Activated CD4-positive, alpha-beta T cell treated with anti-CD3 and anti-CD28 coated beads, Interleukin-2, amount 10 ng/mL, durations not matched to agents 7 days and 5 days (primary cell): ENCODE measurements around the gene HS3ST1. TPM values are rescaled to one million over a fixed set of nuclear protein-coding genes. Genes with fewer than 3 reads are reported as not detected.
"Not testable (repeated sequence)": the region's sequence is repeated elsewhere in the genome, so short reads cannot be mapped to it uniquely, and the experiment has no call there.

Experiments used
- CTCF ChIA-PET: fragments of 350-600 bp; sonication (Branson Sonifier 250); formaldehyde crosslinking; loops from one replicate; lab custom pipeline; 2021; ENCODE audit warnings: antibody characterized with exemption; lab: Charles Lee
- POLR2A ChIA-PET: fragments of 350-600 bp; sonication (Branson Sonifier 250); formaldehyde crosslinking; loops from one replicate; lab custom pipeline; 2021; ENCODE audit warnings: antibody characterized with exemption; lab: Charles Lee
- DNase-seq: peaks from one replicate; pipeline ENCODE4 v3.0.0-alpha.2; 2020
- H3K27ac Mint-ChIP-seq: one replicate; pipeline ENCODE4 v1.8.0; 2021; ENCODE audit warnings: mild to moderate bottlenecking, moderate library complexity, mixed read lengths
- H3K27me3 Mint-ChIP-seq: one replicate; pipeline ENCODE4 v1.8.0; 2021; ENCODE audit warnings: mixed read lengths
- H3K36me3 Mint-ChIP-seq: one replicate; pipeline ENCODE4 v1.8.0; 2021; ENCODE audit warnings: low read depth, mixed read lengths
- H3K4me1 Mint-ChIP-seq: one replicate; pipeline ENCODE4 v1.8.0; 2021; ENCODE audit warnings: mixed read lengths
- H3K4me3 Mint-ChIP-seq: one replicate; pipeline ENCODE4 v1.8.0; 2021; ENCODE audit warnings: mild to moderate bottlenecking, moderate library complexity, mixed read lengths
- H3K9me3 Mint-ChIP-seq: one replicate; pipeline ENCODE4 v1.8.0; 2021; ENCODE audit warnings: mixed read lengths
- total RNA-seq, 2 experiments: library from RNA; stranded (reverse); gene quantifications; one replicate each; pipeline ENCODE4 v1.2.3, GENCODE V29; 2021

Gene HS3ST1
- total RNA-seq, 2 experiments from 2014 or later: not detected

- CTCF ChIA-PET, H3K4me1 Mint-ChIP-seq, DNase-seq, H3K36me3 Mint-ChIP-seq, H3K27me3 Mint-ChIP-seq, POLR2A ChIA-PET, H3K9me3 Mint-ChIP-seq, H3K4me3 Mint-ChIP-seq, H3K27ac Mint-ChIP-seq: not testable (repeated sequence)
Observed at GRCh38 chr4:11384072-11384471, 44.6 kb downstream of the HS3ST1 start.

DNA sequence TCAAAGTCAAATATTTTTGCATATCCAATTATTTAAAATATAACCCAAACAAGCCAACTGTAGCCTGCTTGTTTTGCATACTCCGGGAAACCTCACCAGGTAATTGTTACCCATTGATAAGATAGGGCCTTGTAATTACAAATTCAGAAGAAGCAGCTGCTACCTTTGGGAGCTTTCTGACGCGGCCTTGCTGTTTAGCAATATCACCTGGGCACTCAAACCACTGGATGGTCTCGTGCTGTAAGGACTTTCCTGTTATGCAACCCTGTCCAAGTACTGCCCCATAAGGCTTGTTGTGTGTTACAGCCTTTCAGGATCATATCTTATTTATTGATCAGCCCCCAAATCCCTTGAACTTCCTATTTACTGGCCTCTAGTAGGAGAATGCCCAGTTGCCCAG is 52.1 kb downstream of the HS3ST1 start:
- CTCF ChIA-PET: no interaction called here
- Mint-ChIP-seq H3K27me3 (no peaks in the 10 kb centered on the region), H3K4me3 (no peak overlapping the region), H3K9me3 (no peaks in the 10 kb centered on the region), H3K4me1 (no peaks in the 10 kb centered on the region), H3K36me3 (no peaks in the 10 kb centered on the region), H3K27ac (no peak overlapping the region)
- no peak for DNase-seq
- POLR2A ChIA-PET: no interaction called here

GRCh38 chr4:11376146-11376545 is 52.5 kb downstream of the HS3ST1 start:
- H3K4me1 Mint-ChIP-seq: no peaks in the 10 kb centered on the region
- H3K9me3 Mint-ChIP-seq: no peaks in the 10 kb centered on the region
- H3K4me3 Mint-ChIP-seq: no peak overlapping the region
- H3K27ac Mint-ChIP-seq: no peak overlapping the region
- POLR2A ChIA-PET: no interaction called here
- H3K36me3 Mint-ChIP-seq: no peaks in the 10 kb centered on the region
- DNase-seq: no peak
- CTCF ChIA-PET: no interaction called here
- H3K27me3 Mint-ChIP-seq: no peaks in the 10 kb centered on the region

DNA sequence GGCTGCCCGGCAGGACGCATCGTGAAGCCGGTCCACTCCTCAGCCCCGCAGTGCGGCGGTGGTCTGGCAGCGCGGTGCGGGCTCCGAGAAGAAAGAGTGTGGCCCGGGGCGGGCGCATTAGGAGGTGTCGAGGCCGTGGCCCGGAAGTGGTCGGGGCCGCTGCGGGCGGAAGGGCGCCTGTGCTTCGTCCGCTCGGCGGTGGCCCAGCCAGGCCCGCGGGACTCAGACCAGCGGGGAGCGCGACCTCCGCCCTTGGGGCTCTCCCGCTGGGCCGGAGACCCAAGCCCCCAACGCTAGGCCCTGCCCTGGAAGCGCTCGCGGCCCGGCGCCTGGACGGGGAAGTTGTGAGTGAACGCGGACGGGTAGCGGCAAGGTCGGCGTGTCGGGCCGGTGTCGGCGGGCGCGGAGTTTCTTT is 60.0 kb downstream of the HS3ST1 start:
- DNase-seq: no peak
- no peaks in the 10 kb centered on the region for H3K36me3 Mint-ChIP-seq
- H3K4me3 Mint-ChIP-seq: no peak overlapping the region
- ChIA-PET CTCF (no interaction called here), POLR2A (no interaction called here)
- H3K4me1 Mint-ChIP-seq: no peaks in the 10 kb centered on the region
- no peaks in the 10 kb centered on the region for H3K9me3 Mint-ChIP-seq
- H3K27me3 Mint-ChIP-seq: peaks cover 4% of the 10 kb centered on the region
- no peak overlapping the region for H3K27ac Mint-ChIP-seq

DNA sequence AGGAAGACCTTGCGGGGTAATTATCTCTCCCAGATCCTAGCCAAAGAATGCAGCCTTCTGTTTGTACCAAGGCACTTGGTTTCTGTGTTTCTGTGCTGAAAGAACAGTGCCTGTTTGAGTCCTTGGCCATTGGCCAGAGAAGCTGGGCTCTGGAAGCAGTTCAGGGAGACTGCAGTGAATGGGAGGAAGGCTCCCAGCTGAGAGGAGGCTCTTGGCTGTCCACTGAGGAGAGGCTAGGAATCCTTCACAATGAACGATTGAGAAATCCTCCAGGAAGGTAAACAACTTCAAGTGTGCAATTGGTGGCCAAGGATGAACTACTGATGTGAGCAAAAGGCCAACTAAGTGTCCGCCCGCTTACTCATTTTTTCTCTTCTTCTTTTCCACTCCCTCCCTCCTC is 61.3 kb downstream of the HS3ST1 start:
- H3K4me3 Mint-ChIP-seq: no peak overlapping the region
- H3K27ac Mint-ChIP-seq: no peak overlapping the region
- CTCF ChIA-PET: no interaction called here
- no peaks in the 10 kb centered on the region for H3K36me3 Mint-ChIP-seq
- POLR2A ChIA-PET: no interaction called here
- DNase-seq: no peak
- no peaks in the 10 kb centered on the region for H3K4me1 Mint-ChIP-seq
- peaks cover 4% of the 10 kb centered on the region for H3K27me3 Mint-ChIP-seq
- H3K9me3 Mint-ChIP-seq: no peaks in the 10 kb centered on the region

GRCh38 chr4:11366859-11367258 is 61.8 kb downstream of the HS3ST1 start:
- POLR2A ChIA-PET: no interaction called here
- H3K36me3 Mint-ChIP-seq: no peaks in the 10 kb centered on the region
- no peak for DNase-seq
- H3K9me3 Mint-ChIP-seq: no peaks in the 10 kb centered on the region
- peaks cover 4% of the 10 kb centered on the region for H3K27me3 Mint-ChIP-seq
- no peaks in the 10 kb centered on the region for H3K4me1 Mint-ChIP-seq
- no peak overlapping the region for H3K27ac Mint-ChIP-seq
- H3K4me3 Mint-ChIP-seq: no peak overlapping the region
- CTCF ChIA-PET: no interaction called here

DNA sequence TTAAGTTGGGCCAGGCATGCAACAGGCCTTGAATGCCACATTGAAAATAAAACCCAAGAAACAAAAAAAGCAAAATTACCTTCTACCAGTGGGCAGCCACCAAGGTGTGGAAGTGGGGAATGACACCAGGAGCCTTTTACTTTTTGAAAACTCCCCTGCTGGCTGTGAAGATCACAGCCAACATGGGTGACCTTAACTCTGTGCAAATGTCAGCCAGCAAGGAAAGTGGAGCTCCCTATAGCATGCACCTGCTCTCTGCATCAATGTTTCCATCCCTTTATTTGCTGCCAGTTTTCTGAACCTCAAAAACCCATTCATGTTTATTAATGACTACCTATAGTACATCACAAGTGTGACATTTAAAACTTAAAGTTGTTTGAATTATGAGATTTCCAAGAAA is 63.7 kb downstream of the HS3ST1 start:
- no peaks in the 10 kb centered on the region for H3K36me3 Mint-ChIP-seq
- H3K27me3 Mint-ChIP-seq: peaks cover 4% of the 10 kb centered on the region
- no peaks in the 10 kb centered on the region for H3K4me1 Mint-ChIP-seq
- H3K27ac Mint-ChIP-seq: no peak overlapping the region
- no peaks in the 10 kb centered on the region for H3K9me3 Mint-ChIP-seq
- H3K4me3 Mint-ChIP-seq: no peak overlapping the region
- DNase-seq: no peak
- POLR2A ChIA-PET: no interaction called here
- CTCF ChIA-PET: no interaction called here

- POLR2A ChIA-PET: no interaction called here
- Mint-ChIP-seq H3K36me3 (no peaks in the 10 kb centered on the region), H3K9me3 (peaks cover 2% of the 10 kb centered on the region), H3K4me3 (no peak overlapping the region), H3K27ac (no peak overlapping the region), H3K4me1 (no peaks in the 10 kb centered on the region), H3K27me3 (no peaks in the 10 kb centered on the region)
- CTCF ChIA-PET: no interaction called here
- DNase-seq: no peak
Observed at GRCh38 chr4:11359591-11359990, 69.1 kb downstream of the HS3ST1 start.

DNA sequence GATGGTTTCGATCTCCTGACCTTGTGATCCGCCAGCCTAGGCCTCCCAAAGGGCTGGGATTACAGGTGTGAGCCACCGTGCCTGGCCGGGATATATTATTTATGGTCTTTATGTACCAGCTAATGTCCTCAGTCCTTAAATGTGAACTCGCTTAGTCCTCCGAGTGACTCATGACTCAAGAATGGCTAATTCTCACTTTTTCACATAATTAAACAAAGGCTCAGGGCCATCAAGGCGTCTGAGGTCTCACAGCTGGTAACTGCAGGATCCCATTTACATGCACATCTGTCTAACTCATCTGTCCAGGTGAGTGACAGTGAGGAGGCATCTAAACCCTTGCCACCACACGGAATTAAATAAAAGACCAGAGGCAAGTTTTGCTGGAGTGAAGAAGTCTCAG is 73.5 kb downstream of the HS3ST1 start:
- H3K27me3 Mint-ChIP-seq: no peaks in the 10 kb centered on the region
- ChIA-PET POLR2A (no interaction called here), CTCF (no interaction called here)
- no peak overlapping the region for H3K27ac Mint-ChIP-seq
- H3K9me3 Mint-ChIP-seq: peaks cover 2% of the 10 kb centered on the region
- H3K4me1 Mint-ChIP-seq: no peaks in the 10 kb centered on the region
- DNase-seq: no peak
- H3K36me3 Mint-ChIP-seq: no peaks in the 10 kb centered on the region
- H3K4me3 Mint-ChIP-seq: no peak overlapping the region

DNA sequence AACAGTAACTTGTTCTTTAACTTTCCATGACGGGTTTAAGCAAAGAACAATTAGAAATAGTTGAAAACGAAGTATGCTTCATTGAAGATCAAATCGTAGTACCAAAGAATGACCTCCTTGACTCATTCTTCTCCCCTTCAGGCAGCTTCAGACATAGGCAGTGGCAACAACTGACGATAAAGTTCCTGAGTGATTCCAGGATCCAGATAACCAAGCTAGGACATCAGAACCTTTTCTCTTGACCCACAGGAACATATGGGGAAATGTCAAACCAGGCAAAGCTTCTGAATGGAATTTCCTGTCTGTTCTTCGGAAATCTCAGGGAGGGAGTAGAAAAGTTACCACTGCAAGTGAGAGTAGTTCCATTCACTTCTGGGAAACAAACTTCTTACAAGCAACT is 74.2 kb downstream of the HS3ST1 start:
- POLR2A ChIA-PET: no interaction called here
- Mint-ChIP-seq H3K27ac (no peak overlapping the region), H3K27me3 (no peaks in the 10 kb centered on the region), H3K9me3 (peaks cover 2% of the 10 kb centered on the region), H3K4me1 (no peaks in the 10 kb centered on the region), H3K36me3 (no peaks in the 10 kb centered on the region), H3K4me3 (no peak overlapping the region)
- no peak for DNase-seq
- CTCF ChIA-PET: no interaction called here

- DNase-seq: no peak
- CTCF ChIA-PET: no interaction called here
Observed at GRCh38 chr4:11348449-11349088, 80.1 kb downstream of the HS3ST1 start.

DNA sequence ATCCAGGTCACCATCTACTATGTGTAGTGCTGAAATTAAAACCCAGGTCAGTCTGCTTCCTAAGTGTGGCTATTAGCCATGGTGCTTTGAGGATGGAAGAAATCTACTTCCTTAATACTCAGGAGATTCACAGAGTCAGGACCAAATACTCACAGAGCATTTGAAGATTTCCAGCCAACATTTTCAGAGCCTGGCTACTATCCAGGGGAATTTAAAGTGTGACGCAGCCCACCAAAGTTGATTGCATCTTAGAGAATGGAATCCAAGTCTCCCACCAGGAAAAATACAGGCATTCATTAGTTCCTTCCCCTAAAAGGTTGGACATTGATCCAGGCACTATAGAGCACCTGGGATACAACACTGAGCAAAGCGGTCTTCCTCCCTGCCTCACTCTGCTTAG is 83.8 kb downstream of the HS3ST1 start:
- H3K27me3 Mint-ChIP-seq: no peaks in the 10 kb centered on the region
- no peak overlapping the region for H3K4me3 Mint-ChIP-seq
- ChIA-PET CTCF (no interaction called here), POLR2A (no interaction called here)
- DNase-seq: no peak
- H3K27ac Mint-ChIP-seq: no peak overlapping the region
- H3K9me3 Mint-ChIP-seq: no peaks in the 10 kb centered on the region
- no peaks in the 10 kb centered on the region for H3K36me3 Mint-ChIP-seq
- H3K4me1 Mint-ChIP-seq: no peaks in the 10 kb centered on the region

More at GRCh38 chr4:11348449-11349088, 80.1 kb downstream of the HS3ST1 start:
- H3K9me3 Mint-ChIP-seq: no peaks in the 10 kb centered on the region
- H3K4me1 Mint-ChIP-seq: no peaks in the 10 kb centered on the region
- POLR2A ChIA-PET: no interaction called here
- H3K27me3 Mint-ChIP-seq: no peaks in the 10 kb centered on the region
- H3K27ac Mint-ChIP-seq: no peak overlapping the region
- no peaks in the 10 kb centered on the region for H3K36me3 Mint-ChIP-seq
- no peak overlapping the region for H3K4me3 Mint-ChIP-seq

DNA sequence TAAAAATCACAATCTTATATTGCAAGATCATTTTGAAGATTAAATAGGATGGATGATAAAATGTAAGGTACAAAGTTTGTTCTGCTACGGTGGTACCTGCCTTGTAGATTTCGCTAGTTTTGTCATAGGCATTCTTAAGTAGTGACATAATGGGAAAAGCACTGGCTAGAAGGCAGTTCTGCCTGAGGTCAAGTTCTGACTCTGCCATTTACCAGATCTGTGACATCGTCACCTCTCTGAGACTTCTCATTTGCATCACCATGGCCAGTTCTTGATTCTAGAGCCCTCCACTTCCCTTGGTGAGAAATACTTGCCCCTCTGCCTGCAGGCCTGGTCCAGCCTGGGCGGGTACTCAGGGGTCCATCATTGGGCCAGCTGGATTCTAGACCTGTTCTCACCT is 85.2 kb downstream of the HS3ST1 start:
- H3K4me3 Mint-ChIP-seq: no peak overlapping the region
- H3K4me1 Mint-ChIP-seq: no peaks in the 10 kb centered on the region
- DNase-seq: no peak
- ChIA-PET POLR2A (no interaction called here), CTCF (no interaction called here)
- no peaks in the 10 kb centered on the region for H3K9me3 Mint-ChIP-seq
- no peaks in the 10 kb centered on the region for H3K27me3 Mint-ChIP-seq
- no peaks in the 10 kb centered on the region for H3K36me3 Mint-ChIP-seq
- no peak overlapping the region for H3K27ac Mint-ChIP-seq
